GM21381 (cell line): ENCODE results near the gene FUT6.
"Not testable (repeated sequence)": the region's sequence is repeated elsewhere in the genome, so short reads cannot be mapped to it uniquely, and the experiment has no call there.

Source experiments
- ATAC-seq: cut with Tn5 transposase; IDR thresholded peaks from one replicate; pipeline ENCODE4 v1.9.1; 2021; ENCODE audit warnings: mild to moderate bottlenecking, moderate library complexity; ENCODE audit not compliant: unreplicated experiment

Gene FUT6

DNA sequence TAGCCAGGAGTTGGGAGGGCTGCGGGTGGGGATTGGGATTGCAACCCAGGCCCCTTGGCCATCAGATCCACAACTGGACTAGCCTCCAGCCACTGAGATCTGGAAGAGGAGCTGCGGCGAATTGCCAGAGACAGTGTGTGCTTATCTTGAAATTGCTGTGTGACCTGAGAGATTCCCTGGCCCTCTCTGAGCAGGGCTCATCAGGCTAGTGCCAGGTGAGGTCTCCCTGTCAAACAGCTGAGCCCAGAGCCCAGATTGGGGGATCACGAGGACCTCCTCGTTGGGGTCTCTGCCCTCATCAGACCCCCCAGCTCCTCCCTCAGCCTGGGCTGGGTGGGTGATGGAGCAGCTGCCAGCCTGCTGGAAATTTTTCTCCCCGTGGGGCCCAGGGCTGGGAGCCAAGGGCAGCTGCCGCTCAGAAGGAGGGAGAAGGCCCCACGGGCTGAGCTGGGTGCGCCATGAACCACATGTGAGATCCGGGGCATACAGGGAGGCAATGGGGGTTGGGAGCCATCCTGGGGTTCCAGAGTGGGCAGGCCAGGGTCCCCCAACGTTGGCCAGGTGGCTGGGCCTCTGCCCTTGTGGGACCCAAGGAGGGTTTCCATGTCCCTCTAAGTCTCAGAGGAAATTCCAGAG, 23.6 kb upstream of the FUT6 start:
- ATAC-seq, result no peak

DNA sequence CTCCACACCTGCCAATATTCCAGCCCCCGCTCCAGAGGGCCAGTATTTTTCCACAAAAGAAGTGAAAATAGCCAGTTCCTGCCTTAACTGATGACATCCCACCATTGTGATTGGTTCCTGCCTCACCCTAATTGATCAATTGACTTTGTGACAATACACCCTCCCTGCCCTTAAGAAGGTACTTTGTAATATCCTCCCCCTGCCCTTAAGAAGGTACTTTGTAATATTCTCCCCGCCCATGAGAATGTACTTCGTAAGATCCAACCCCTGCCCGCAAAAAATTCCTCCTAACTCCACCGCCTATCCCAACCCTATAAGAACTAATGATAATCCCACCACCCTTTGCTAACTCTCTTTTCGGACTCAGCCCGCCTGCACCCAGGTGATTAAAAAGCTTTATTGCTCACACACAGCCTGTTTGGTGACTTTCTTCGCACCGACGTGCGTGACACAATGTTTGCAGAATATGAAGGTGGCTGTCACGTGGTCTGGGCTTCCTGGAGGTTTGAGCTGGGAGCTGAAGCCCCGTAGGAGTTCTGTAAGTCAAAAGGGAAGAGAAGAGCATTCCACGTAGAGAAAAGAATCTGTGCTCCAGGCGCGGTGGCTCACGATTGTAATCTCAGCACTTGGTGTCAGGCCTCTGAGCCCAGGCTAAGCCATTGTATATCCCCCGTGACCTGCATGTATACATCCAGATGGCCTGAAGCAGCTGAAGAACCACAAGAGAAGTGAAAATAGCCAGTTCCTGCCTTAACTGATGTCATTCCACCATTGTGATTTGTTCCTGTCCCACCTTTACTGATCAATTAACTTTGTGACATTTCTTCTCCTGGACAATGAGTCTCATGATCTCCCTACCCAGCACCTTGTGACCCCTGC, 17.9 kb upstream of the FUT6 start:
- ATAC-seq, result no peak

- not testable (repeated sequence) for ATAC-seq
Observed at GRCh38 chr19:5855151-5855550, 15.6 kb upstream of the FUT6 start.

GRCh38 chr19:5854121-5854520, 14.6 kb upstream of the FUT6 start:
- not testable (repeated sequence) for ATAC-seq

DNA sequence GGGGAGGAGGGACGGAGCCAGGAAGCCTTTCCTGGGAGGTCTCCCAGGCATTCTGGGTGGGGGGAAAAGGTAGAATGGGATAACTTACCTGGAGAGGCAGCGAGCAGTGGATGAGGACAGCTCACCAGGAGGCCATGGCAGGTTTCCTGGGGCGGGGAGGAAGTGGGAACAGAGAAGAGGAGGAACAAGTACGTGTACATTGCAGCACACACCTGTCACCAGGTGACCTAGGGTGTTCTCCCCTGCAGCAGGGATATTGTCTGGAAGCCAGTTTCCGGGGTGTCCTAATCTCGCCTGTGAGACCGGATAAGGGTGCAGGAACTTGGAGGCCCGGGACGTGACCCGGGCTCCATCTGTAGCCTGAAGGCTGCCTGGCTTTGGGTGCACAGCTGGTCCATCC, 11.8 kb upstream of the FUT6 start, which contains the start of gene FUT3:
TSS of gene FUT3 (minus strand) at position 148 of the 400 bp plus-strand sequence.
- ATAC-seq, result no peak

GRCh38 chr19:5850743-5851293, 11.3 kb upstream of the FUT6 start:
- ATAC-seq, result no peak

GRCh38 chr19:5850189-5850588, 10.7 kb upstream of the FUT6 start:
- no peak for ATAC-seq

DNA sequence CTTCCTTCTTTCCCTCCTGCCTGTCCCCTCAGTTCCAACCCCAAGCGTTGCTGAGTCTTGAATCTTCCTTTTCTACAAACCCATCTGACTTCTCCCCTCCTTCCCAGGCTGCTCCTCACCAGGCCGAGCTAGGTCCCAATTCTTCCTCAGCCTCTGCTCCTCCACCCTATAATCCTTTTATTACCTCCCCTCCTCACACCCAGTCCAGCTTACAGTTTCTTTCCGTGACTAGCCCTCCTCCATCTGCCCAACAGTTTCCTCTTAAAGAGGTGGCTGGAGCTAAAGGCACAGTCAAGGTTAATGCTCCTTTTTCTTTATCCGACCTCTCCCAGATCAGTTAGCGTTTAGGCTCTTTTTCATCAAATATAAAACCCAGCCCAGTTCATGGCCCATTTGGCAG, 9.1 kb upstream of the FUT6 start:
- ATAC-seq, result not testable (repeated sequence)

- not testable (repeated sequence) for ATAC-seq
Observed at GRCh38 chr19:5847846-5848245, 8.3 kb upstream of the FUT6 start.

DNA sequence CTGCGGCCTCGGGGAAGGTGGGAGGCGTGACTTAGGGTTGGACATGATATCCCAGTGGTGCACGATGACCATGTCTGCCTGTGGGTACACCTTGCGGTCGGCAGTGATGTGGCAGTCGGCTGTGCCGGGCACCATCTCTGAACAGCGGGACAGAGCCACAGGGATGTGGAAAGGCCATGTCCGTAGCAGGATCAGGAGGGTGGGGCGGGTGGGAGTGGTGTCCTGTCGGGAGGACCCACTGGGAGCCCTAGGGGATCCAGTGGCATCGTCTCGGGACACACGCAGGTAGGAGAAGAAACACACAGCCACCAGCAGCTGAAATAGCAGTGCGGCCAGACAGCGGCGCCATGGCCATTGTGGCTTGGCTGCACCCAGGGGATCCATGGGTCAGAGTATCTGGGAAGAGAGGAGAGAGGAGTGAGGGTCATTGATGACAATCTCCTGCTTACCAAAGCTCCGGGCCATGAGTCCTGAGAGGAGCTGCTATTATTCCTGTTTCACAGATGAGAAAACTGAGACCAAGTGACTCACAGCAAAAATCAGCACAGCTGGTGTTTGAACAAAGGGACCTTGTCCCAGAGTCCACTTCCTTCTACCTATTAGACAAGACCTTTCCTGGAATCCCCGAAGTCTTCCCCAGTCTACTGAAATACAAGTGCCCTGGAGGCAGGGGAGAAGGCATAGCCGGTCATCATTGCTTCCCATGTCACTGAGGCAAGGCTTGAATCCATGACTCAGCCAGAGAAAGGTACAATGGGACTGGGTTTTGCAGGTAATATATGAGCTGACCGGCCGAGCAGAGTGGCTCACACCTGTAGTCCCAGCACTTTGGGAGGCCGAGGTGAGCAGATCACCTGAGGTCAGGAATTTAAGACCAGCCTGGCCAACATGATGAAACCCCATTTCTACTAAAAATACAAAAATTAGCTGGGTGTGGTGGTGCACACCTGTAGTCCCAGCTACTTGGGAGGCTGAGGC, 5.2 kb upstream of the FUT6 start:
- ATAC-seq, result no peak

DNA sequence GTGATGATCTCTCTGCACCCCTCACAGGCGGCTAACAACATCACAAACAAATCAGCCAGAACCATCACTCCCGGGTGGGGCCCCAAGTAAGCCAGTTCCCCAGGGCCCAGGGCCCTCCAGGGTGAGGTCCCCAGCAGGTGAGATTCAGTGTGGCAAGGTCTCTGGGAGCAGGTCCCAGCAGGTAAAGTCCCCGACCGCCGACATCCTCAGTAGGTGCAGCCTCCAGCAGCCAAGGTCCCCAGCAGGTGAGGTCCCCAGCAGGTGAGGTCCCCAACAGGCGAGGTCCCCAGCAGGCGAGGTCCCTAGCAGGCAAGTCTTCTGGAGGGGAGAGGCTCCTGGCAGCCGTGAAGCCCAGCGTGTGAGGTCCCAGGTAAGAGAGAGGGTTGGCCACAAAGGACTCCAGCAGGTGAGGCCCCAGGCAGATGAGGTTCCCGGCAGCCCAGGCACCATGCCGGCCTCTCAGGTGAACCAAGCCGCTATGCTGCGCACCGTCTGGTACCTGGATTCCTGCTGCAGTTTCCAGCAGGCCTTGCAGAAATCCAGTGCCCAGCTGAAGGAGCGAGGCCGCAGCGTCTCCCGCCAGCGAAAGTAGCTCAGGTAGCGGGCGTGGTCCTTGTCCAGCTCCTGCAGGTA, 3.9 kb upstream of the FUT6 start:
- no peak for ATAC-seq

GRCh38 chr19:5841735-5842111, 2.2 kb upstream of the FUT6 start:
- ATAC-seq, result not testable (repeated sequence)

DNA sequence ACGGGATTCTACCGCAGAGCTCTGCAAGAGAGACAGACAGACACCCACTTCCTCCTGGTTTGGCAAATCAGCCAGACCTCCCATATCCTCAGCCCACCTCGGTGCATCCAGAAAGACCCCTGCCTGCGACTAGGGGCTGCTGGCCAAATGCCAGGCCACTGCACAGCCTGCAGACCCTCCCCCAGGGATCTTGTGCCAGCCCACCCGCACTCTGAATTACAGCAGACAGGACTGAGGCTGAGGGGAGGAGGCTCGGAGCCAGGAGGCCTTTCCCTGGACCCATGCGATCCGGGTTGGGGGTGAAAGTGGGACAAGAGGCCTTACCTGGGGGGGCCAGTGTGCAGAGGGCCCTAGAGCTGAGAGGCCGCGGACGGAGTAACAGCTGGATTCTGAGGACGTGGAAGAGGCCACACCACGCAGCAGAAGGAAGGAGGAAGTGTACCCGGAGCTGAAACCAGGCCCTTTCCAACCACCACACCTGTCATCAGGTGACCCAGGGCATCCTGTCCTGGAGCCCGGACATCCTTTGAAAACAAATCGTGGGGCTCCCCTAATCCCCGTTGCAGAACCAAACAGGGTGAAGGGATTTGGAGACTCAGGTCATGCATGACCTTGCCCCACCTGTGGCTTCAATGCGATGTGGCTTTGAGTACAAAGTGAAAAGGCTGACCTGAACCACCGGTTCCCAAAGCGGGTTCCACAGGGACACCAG, 993 bp downstream of the FUT6 start:
- ATAC-seq, result no peak

DNA sequence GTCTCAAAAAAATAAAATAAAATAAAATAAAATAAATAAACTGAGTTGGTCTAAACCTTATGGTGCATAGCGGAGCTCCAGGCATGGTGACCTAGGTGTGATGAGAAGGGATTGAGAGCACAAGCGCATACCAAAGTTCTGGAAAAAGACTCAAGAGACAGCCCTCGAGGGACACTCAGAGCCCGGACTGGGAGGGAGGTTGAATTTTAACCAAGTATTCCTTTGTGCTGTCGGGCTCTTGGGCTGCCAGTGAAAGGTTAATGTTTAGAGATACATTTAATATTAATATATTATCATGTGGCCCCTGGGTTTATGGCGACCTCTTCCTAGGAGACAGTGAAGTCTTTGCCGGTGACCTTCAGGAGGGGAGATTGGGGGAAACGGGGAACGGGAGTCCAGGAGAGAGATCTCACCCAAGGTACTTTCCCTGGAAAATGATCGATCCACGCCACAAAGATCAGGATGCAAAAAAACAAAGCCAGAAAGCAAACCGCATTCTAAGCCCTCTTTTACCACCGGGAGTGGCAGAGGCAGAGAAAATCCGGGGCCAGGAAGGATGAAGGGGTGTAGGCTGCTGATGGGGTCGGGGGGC, 1.6 kb downstream of the FUT6 start:
- no peak for ATAC-seq

- ATAC-seq, result no peak
Observed at GRCh38 chr19:5832527-5833216, 6.8 kb downstream of the FUT6 start.

GRCh38 chr19:5832061-5832460, 7.4 kb downstream of the FUT6 start:
- ATAC-seq, result no peak

GRCh38 chr19:5831159-5831558, 8.3 kb downstream of the FUT6 start:
- ATAC-seq, result no peak

DNA sequence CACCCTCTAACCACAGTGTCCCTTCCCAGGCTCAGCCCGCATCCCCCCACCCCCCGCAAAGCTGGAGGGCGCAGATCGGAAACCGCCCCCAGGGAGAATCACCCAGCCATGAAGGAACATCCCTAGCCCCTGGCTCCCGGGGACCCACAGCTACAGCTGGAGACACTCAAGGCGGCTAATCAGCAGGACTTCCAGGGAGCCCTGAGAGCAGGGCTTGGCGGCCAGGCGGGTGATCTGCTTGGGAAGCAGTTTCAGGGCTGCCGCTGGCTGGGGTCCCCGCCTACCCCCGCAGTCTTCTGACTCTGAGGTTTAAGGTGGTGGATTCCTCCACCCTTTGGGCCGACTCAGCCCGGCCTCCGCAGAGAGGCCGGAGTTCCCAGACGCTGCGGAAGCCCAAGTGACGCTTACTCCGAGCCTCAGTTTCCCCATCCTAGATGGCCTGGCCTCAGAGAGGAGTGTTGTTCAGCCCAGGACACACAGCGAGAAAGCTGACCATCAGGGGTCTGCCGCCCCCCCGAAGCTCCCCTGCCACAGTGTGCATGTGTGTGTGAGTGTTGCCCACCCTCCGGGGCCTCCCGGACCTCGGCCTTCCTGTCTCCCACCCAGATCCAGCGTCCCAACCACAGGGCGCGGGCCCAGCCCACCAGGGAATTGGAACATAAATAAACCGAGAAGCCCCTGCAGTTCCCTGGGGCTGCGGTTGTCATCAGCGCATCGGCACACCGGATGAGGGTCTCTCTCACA, 9.8 kb downstream of the FUT6 start:
- no peak for ATAC-seq
